HCT116 (cell line): ENCODE data around the gene PLSCR4. TPM values are rescaled to one million over a fixed set of nuclear protein-coding genes. Genes with fewer than 3 reads are reported as not detected.
A peak's percentile ranks its signal among the peaks of the same experiment; 100 is the strongest.
"Not testable (repeated sequence)": the region's sequence is repeated elsewhere in the genome, so short reads cannot be mapped to it uniquely, and the experiment has no call there.

Experiments used
- ATAC-seq: fragments of 200-7000 bp; cut with Tn5 transposase; 2 replicates; pipeline ENCODE4 v1.9.1; 2020; ENCODE audit warnings: mild to moderate bottlenecking, moderate library complexity
- Bru-seq: library from RNA; stranded (reverse); fragments of 400-500 nt; gene quantifications from one replicate; lab custom pipeline; 2021; lab: Mats Ljungman, UMichigan
- BruChase-seq, 2 experiments: library from RNA; stranded (reverse); fragments of 400-500 nt; gene quantifications; one replicate each; lab custom pipeline; 2021; lab: Mats Ljungman, UMichigan
- BruUV-seq: library from RNA; stranded (reverse); fragments of 400-500 nt; replicated peaks from 2 replicates; lab custom pipeline; 2021; lab: Mats Ljungman, UMichigan
- CTCF ChIA-PET: fragments of 300-600 bp; sonication (Branson Sonifier 250); formaldehyde crosslinking; loops from one replicate; lab custom pipeline; 2021; ENCODE audit warnings: antibody characterized with exemption; lab: Charles Lee
- POLR2A ChIA-PET: fragments of 300-600, 350-600 bp; sonication (Branson Sonifier 250); formaldehyde crosslinking; loops from one replicate; lab custom pipeline; 2021; ENCODE audit warnings: antibody characterized with exemption; lab: Charles Lee
- RAD21 ChIA-PET, 2 experiments: fragments of 300-600 bp; sonication (Branson Sonifier 250); formaldehyde crosslinking; loops; one replicate each; lab custom pipeline; 2023; ENCODE audit warnings: low total read pairs in 2 of 2; ENCODE audit not compliant: uncharacterized antibody in 2 of 2, unreplicated experiment in 2 of 2, low non-redundant PET in 1 of 2; lab: Charles Lee
- DNase-seq: peaks from one replicate; pipeline ENCODE4 v3.0.0-alpha.2; 2010; ENCODE audit warnings: low read depth, low spot score
- H2AFZ ChIP-seq: fragments of 200-600 bp; shearing (Covaris generic), sonication (generic); 2 replicates; pipeline ENCODE4 v1.6.1; 2017; ENCODE audit warnings: low read depth, mixed run types, mixed read lengths, antibody characterized with exemption, low read length; ENCODE audit not compliant: poor library complexity, severe bottlenecking
- H3K27ac ChIP-seq: 2 replicates; pipeline ENCODE4 v1.5.1; 2012; ENCODE audit warnings: low read depth, low read length
- H3K27me3 ChIP-seq: fragments of 200-600 bp; sonication (generic); 2 replicates; pipeline ENCODE4 v1.6.1; 2016; ENCODE audit warnings: mixed run types, low read length, mixed read lengths; ENCODE audit not compliant: insufficient read depth
- H3K36me3 ChIP-seq, 2 experiments: fragments of 200-500 bp in 1 of 2; fragments of 200-600 bp in 1 of 2; sonication (Bioruptor generic) in 1 of 2; sonication (generic) in 1 of 2; 2 replicates each; pipeline versions ENCODE4 v1.5.1 to v1.6.1; 2014 to 2016; ENCODE audit warnings: low read length in 2 of 2, inconsistent platforms in 1 of 2, mixed read lengths in 1 of 2, mixed run types in 1 of 2; ENCODE audit not compliant: insufficient read depth in 2 of 2, control insufficient read depth in 1 of 2
- H3K4me1 ChIP-seq, 2 experiments: fragments of 200-600 bp in 1 of 2; sonication (generic) in 1 of 2; 2 replicates each; pipeline versions ENCODE4 v1.5.1 to v1.6.1; 2012 to 2017; ENCODE audit warnings: low read length in 2 of 2, inconsistent platforms in 1 of 2, mild to moderate bottlenecking in 1 of 2, mixed read lengths in 1 of 2, mixed run types in 1 of 2, moderate library complexity in 1 of 2; ENCODE audit not compliant: insufficient read depth in 2 of 2, control insufficient read depth in 1 of 2
- H3K4me2 ChIP-seq: fragments of 200-600 bp; sonication (generic); 2 replicates; pipeline ENCODE4 v1.6.1; 2017; ENCODE audit warnings: mixed run types, low read length, mixed read lengths
- H3K4me3 ChIP-seq, 2 experiments: fragments of 200-600 bp in 1 of 2; sonication (generic) in 1 of 2; replicated peaks in 1 of 2; 2 replicates each; pipeline ENCODE4 v1.5.1; 2011 to 2016; ENCODE audit warnings: low read length in 2 of 2, control low read depth in 1 of 2, low read depth in 1 of 2, mild to moderate bottlenecking in 1 of 2, mixed read lengths in 1 of 2, mixed run types in 1 of 2
- H3K79me2 ChIP-seq: fragments of 200-600 bp; sonication (generic); 2 replicates; pipeline ENCODE4 v1.6.1; 2017; ENCODE audit warnings: mild to moderate bottlenecking, mixed run types, low read length, moderate library complexity, mixed read lengths; ENCODE audit not compliant: insufficient read depth
- H3K9ac ChIP-seq: fragments of 200-600 bp; sonication (generic); 2 replicates; pipeline ENCODE4 v1.6.1; 2016; ENCODE audit warnings: low read length, mixed read lengths
- H3K9me2 ChIP-seq: fragments of 200-600 bp; sonication (generic), shearing (Covaris generic); 2 replicates; pipeline ENCODE4 v1.6.1; 2017; ENCODE audit warnings: mixed run types, mild to moderate bottlenecking, moderate library complexity; ENCODE audit not compliant: insufficient read depth
- H3K9me3 ChIP-seq, 2 experiments: fragments of 200-500 bp in 1 of 2; fragments of 200-600 bp in 1 of 2; sonication (Bioruptor generic) in 1 of 2; sonication (generic) in 1 of 2; 2 replicates each; pipeline ENCODE4 v1.6.1; 2014 to 2017; ENCODE audit warnings: low read length in 2 of 2, mixed read lengths in 2 of 2, inconsistent platforms in 1 of 2, low read depth in 1 of 2, mild to moderate bottlenecking in 1 of 2, mixed run types in 1 of 2, moderate library complexity in 1 of 2; ENCODE audit not compliant: control insufficient read depth in 1 of 2, insufficient read depth in 1 of 2
- H4K20me1 ChIP-seq: fragments of 200-600 bp; sonication (generic), shearing (Covaris generic); 2 replicates; pipeline ENCODE4 v1.6.1; 2017; ENCODE audit warnings: mixed run types, mild to moderate bottlenecking, moderate library complexity; ENCODE audit not compliant: insufficient read depth
- CBX3 ChIP-seq: IDR thresholded peaks from 2 replicates; pipeline ENCODE4 v1.6.1; 2012; ENCODE audit warnings: low read depth
- EZH2phosphoT487 ChIP-seq: fragments of 200-600 bp; IDR thresholded peaks from 2 replicates; pipeline ENCODE4 v1.6.1; 2018; ENCODE audit warnings: antibody characterized with exemption, borderline replicate concordance
- MAX ChIP-seq: IDR thresholded peaks from 2 replicates; pipeline ENCODE4 v1.6.1; 2012
- POLR2A ChIP-seq: IDR thresholded peaks from 2 replicates; pipeline ENCODE4 v1.7.0; 2011; ENCODE audit warnings: borderline replicate concordance; ENCODE audit not compliant: insufficient read depth, insufficient read length; ENCODE audit errors: extremely low read depth
- POLR2AphosphoS5 ChIP-seq: IDR thresholded peaks from 2 replicates; pipeline ENCODE4 v1.6.1; 2011; ENCODE audit warnings: mild to moderate bottlenecking, low read depth, low read length, moderate library complexity
- SRF ChIP-seq: IDR thresholded peaks from 2 replicates; pipeline ENCODE4 v1.6.1; 2012; ENCODE audit warnings: low read depth
- ZFX ChIP-seq: fragments of 450-650 bp; IDR thresholded peaks from 2 replicates; pipeline ENCODE4 v1.6.1; 2017
- intact Hi-C: fragments of 100-400 bp; cut with micrococcal nuclease; formaldehyde crosslinking; loops from 2 replicates; pipeline ENCODE4 v1.10.0; 2022
- long read RNA-seq: library from polyadenylated mRNA; unstranded; transcript quantifications from one replicate; pipeline ENCODE4 v2.0.0, GENCODE V29; 2021; ENCODE audit not compliant: unreplicated experiment
- polyA plus RNA-seq: library from polyadenylated mRNA; unstranded; fragments of >200 nt; gene quantifications from 2 replicates; pipeline ENCODE4 v1.2.1, GENCODE V29; 2012; ENCODE audit warnings: missing spikeins
- total RNA-seq: library from RNA; stranded (reverse); gene quantifications from one replicate; pipeline ENCODE4 v1.2.1, GENCODE V29; 2021; ENCODE audit not compliant: unreplicated experiment
- TF ChIP-seq, protein P1 (sequence below): IDR thresholded peaks from 2 replicates; pipeline ENCODE4 v1.6.1; 2012; ENCODE audit warnings: low read depth

PLSCR4 gene, protein sequence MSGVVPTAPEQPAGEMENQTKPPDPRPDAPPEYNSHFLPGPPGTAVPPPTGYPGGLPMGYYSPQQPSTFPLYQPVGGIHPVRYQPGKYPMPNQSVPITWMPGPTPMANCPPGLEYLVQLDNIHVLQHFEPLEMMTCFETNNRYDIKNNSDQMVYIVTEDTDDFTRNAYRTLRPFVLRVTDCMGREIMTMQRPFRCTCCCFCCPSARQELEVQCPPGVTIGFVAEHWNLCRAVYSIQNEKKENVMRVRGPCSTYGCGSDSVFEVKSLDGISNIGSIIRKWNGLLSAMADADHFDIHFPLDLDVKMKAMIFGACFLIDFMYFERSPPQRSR
- total RNA-seq (4.1 TPM), Bru-seq, nascent RNA (percentile 49 among the genes with signal in this experiment), BruChase-seq, experiment 1, labeled RNA remaining after a 6-hour chase (percentile 42 among the genes with signal in this experiment), BruChase-seq, experiment 2, labeled RNA remaining after a 2-hour chase (percentile 56 among the genes with signal in this experiment)
- polyA plus RNA-seq = 2.4 and 2.7 TPM in 2 replicates
- long read RNA-seq, partial matches to known transcripts = 0 of 3 reads
- long read RNA-seq, other reads (novel, unspliced or antisense) = 2 of 3 reads

GRCh38 chr3:146250449-146251382 lies at the start of gene PLSCR4:
PLSCR4 (minus strand) TSS chr3:146251105; CDS start chr3:146222071, 29,034 bp downstream.
- ATAC-seq = peak; percentile 93
- H3K79me2 ChIP-seq = no peaks in the 10 kb centered on the region
- peaks cover 4% of the 10 kb centered on the region in 2 experiments; a peak in 2 of 4 replicates for H3K4me1 ChIP-seq
- peak within 1 kb of the TSS; percentile 61 to 80 for H3K4me3 ChIP-seq
- DNase-seq = peak; percentile 16
- RAD21 ChIA-PET = no interaction called here
- H3K9me2 ChIP-seq = no peaks in the 10 kb centered on the region
- H3K27ac ChIP-seq = peak within 1 kb of the TSS; percentile 71
- no peaks in the 10 kb centered on the region for H4K20me1 ChIP-seq
- H3K9me3 ChIP-seq = no peaks in the 10 kb centered on the region
- TF ChIP-seq MAX (peak; percentile 43; the same call in 1 of the 2 replicates), CBX3 (peak; percentile 25; the same call in 1 of the 2 replicates), POLR2AphosphoS5 (no peak), ZFX (peak; percentile 50), SRF (no peak), POLR2A (no peak), EZH2phosphoT487 (no peak)
- TF ChIP-seq, protein P1, sequence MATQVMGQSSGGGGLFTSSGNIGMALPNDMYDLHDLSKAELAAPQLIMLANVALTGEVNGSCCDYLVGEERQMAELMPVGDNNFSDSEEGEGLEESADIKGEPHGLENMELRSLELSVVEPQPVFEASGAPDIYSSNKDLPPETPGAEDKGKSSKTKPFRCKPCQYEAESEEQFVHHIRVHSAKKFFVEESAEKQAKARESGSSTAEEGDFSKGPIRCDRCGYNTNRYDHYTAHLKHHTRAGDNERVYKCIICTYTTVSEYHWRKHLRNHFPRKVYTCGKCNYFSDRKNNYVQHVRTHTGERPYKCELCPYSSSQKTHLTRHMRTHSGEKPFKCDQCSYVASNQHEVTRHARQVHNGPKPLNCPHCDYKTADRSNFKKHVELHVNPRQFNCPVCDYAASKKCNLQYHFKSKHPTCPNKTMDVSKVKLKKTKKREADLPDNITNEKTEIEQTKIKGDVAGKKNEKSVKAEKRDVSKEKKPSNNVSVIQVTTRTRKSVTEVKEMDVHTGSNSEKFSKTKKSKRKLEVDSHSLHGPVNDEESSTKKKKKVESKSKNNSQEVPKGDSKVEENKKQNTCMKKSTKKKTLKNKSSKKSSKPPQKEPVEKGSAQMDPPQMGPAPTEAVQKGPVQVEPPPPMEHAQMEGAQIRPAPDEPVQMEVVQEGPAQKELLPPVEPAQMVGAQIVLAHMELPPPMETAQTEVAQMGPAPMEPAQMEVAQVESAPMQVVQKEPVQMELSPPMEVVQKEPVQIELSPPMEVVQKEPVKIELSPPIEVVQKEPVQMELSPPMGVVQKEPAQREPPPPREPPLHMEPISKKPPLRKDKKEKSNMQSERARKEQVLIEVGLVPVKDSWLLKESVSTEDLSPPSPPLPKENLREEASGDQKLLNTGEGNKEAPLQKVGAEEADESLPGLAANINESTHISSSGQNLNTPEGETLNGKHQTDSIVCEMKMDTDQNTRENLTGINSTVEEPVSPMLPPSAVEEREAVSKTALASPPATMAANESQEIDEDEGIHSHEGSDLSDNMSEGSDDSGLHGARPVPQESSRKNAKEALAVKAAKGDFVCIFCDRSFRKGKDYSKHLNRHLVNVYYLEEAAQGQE = no peak
- no peaks in the 10 kb centered on the region for H3K36me3 ChIP-seq
- H2AFZ ChIP-seq = peak within 1 kb of the TSS; percentile 94
- H3K9ac ChIP-seq = peak within 1 kb of the TSS; percentile 63
- POLR2A ChIA-PET = no interaction called here
- no peaks in the 10 kb centered on the region for H3K27me3 ChIP-seq
- H3K4me2 ChIP-seq = peak within 1 kb of the TSS; percentile 78
- no TSS peak for BruUV-seq
- CTCF ChIA-PET = no interaction called here
- intact Hi-C loops = no loop called here

DNA sequence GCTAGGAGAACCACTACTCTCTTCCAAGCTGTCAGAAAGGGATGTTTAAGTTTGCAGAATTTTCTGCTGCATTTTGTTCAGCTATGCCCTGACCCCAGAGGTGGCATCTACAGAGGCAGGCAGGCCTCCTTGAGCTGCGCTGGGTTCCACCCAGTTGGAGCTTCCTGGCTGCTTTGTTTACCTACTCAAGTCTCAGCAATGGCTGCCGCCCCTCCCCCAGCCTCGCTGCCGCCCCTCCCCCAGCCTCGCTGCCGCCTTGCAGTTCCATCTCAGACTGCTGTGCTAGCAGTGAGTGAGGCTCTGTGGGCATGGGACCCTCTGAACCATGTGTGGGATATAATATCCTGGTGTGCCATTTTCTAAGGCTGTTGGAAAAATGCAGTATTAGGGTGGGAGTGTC lies 42.5 kb upstream of the PLSCR4 start:
- H3K36me3 ChIP-seq, POLR2A ChIA-PET, H3K27ac ChIP-seq, H3K79me2 ChIP-seq, CTCF ChIA-PET, H4K20me1 ChIP-seq, H3K9me3 ChIP-seq, DNase-seq, H3K4me3 ChIP-seq, intact Hi-C loops, H2AFZ ChIP-seq, ATAC-seq, H3K27me3 ChIP-seq, H3K4me1 ChIP-seq, BruUV-seq, RAD21 ChIA-PET, H3K9ac ChIP-seq, H3K4me2 ChIP-seq, H3K9me2 ChIP-seq: not testable (repeated sequence)
